ENCODE results near the gene MCRS1. TPM values are rescaled to one million over a fixed set of nuclear protein-coding genes. Genes with fewer than 3 reads are reported as not detected.
A peak's percentile ranks its signal among the peaks of the same experiment; 100 is the strongest.

MCRS1 gene
- total and polyA plus RNA-seq, 7 experiments from 2014 or later, result 55.5 to 85.2 (median 70.3) TPM

DNA sequence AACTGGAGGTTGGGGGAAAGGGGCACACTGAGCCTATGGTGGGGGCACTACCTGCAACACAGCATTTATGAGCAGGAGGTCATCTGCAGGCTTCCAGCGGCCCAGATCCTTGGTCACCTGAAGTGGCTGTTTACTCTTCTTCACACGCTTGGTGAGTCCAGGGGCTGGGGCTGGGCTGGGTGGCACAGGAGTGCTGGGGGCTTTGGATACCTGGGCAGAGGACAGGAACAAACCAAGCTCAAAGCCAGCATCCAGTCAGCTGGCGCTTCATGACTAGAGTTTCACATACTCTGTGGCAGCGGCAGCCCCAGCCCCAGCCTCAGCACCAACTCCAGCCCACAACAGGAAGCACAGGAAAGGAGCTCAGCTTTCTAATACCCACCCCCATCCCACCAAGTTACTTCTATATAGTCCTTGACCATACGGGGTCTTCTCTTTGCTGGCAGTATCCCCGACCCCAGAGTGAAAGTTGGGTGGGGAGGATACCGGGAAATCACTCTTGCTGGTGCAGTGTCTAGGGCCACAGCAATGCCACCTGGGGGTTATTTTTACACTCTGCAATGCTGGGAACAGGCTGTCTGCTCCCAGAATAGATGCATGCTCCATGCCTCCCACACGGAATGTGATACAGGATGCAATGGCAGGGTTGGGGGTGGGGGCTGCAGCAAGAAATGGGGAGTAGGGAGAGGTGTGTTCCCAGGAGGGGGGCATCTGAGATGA, 3.1 kb downstream of the MCRS1 start:
- DNase-seq, result no peak
- Mint-ChIP-seq H3K27ac (peak overlapping the region in 6 of 9 donors; percentile 28 to 73 (median 46)), H3K27me3 (peaks cover 0 to 3% (median 0%) of the 10 kb centered on the region in 5 donors), H3K36me3 (peaks cover 8 to 27% (median 16%) of the 10 kb centered on the region in 5 donors), H3K4me1 (peaks cover 31 to 63% (median 53%) of the 10 kb centered on the region in 7 donors), H3K9me3 (no peaks in the 10 kb centered on the region), H3K4me3 (peak overlapping the region; percentile 21 to 94 (median 42))
- ATAC-seq, result no peak
- intact Hi-C loops (cut with micrococcal nuclease), result loop anchor here (1.0 to 5.0 kb wide), 6 partner anchors 12 to 547 kb away; partner anchors contain the start of genes BCDIN3D (in 1 of the 2), COX14 (in 1 of the 2), FMNL3 (in 1 of the 2) and SPATS2 (in 1 of the 2)
- Histone ChIP-seq H3K4me1 (ENCODE audit: control insufficient read depth in 2 of 2, insufficient read depth in 2 of 2, low read length in 2 of 2) (peaks cover 33 to 42% of the 10 kb centered on the region in 2 donors), H3K36me3 (ENCODE audit: control insufficient read depth in 2 of 3, insufficient read depth in 3 of 3, low read length in 3 of 3) (peaks cover 16 to 60% (median 38%) of the 10 kb centered on the region in 3 experiments), H3K27me3 (ENCODE audit: control insufficient read depth in 2 of 2, insufficient read depth in 2 of 2, low read length in 2 of 2) (no peaks in the 10 kb centered on the region), H3K27ac (ENCODE audit: low read depth, low read length) (no peak overlapping the region), H3K4me3 (ENCODE audit: low read length) (no peak overlapping the region), H3K9me3 (ENCODE audit: control insufficient read depth in 2 of 3, low read length in 3 of 3) (no peaks in the 10 kb centered on the region)
- ChIA-PET POLR2A (interaction anchor here (0.6 kb wide), 1 partner anchor 27 kb away, joined by 3 read pairs; no protein-coding TSS in a partner anchor), CTCF (interaction anchor here (0.8 to 1.2 kb wide), 2 partner anchors 25 to 58 kb away, joined by 3 to 5 read pairs; partner anchors contain the start of gene PRPF40B)

DNA sequence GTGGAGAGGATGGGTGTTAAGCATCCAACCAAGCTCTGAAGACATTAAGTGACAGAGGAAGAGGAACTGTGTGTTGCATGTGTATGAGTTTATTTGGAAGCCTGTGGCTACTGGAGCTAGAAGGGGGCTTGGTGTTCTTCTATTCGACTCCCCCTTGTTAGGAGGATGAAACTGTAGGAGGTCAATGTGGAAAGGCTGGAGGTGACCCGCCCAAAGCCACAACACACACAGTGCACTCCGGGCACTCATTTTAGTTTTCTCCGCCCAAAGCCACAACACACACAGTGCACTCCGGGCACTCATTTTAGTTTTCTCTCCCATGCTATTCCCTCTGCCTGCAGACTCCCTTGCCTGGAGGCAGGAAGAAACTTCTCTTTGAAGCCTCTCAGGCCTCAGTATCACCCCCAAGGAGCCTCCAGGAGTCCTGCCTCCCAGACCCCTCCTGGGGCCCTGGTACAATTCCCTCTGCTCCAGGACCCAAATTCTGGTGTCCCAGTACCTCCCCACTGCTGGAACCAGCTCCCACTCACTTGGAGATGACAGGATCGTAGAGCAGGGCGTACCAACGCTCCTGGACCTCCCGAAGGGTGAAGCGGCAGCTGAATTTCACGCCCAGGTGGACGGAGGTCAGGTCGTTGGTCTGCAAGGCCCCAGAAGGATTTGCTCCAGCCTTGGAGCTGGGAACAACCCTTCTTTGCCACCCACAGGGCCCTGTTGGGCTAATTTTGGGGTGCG, 3.8 kb downstream of the MCRS1 start:
- Mint-ChIP-seq H3K27me3 (peaks cover 0 to 3% (median 0%) of the 10 kb centered on the region in 5 donors), H3K27ac (peak overlapping the region in 7 of 9 donors; percentile 8 to 69 (median 58)), H3K9me3 (no peaks in the 10 kb centered on the region), H3K36me3 (peaks cover 8 to 31% (median 16%) of the 10 kb centered on the region in 5 donors), H3K4me3 (peak overlapping the region in 6 of 10 donors; percentile 23 to 94 (median 43)), H3K4me1 (peaks cover 31 to 63% (median 53%) of the 10 kb centered on the region in 7 donors)
- intact Hi-C loops (cut with micrococcal nuclease), result no loop called here
- no peaks in the 10 kb centered on the region for H3K9me3 ChIP-seq (ENCODE audit: control insufficient read depth in 2 of 3, low read length in 3 of 3)
- CTCF ChIA-PET, result interaction anchor here (1.2 kb wide), 1 partner anchor 25 kb away, joined by 5 read pairs; no protein-coding TSS in a partner anchor
- peaks cover 16 to 68% (median 42%) of the 10 kb centered on the region in 3 experiments for H3K36me3 ChIP-seq (ENCODE audit: control insufficient read depth in 2 of 3, insufficient read depth in 3 of 3, low read length in 3 of 3)
- peaks cover 33 to 42% of the 10 kb centered on the region in 2 donors for H3K4me1 ChIP-seq (ENCODE audit: control insufficient read depth in 2 of 2, insufficient read depth in 2 of 2, low read length in 2 of 2)
- DNase-seq (no peak), ATAC-seq (no peak)
- POLR2A ChIA-PET, result interaction anchor here (0.9 to 1.0 kb wide), 3 partner anchors 24 to 241 kb away, joined by 3 to 4 read pairs (median 3); partner anchors contain the start of genes SPATS2 and TROAP
- H3K27me3 ChIP-seq (ENCODE audit: control insufficient read depth in 2 of 2, insufficient read depth in 2 of 2, low read length in 2 of 2), result no peaks in the 10 kb centered on the region
- H3K4me3 ChIP-seq (ENCODE audit: low read length), result no peak overlapping the region
- H3K27ac ChIP-seq (ENCODE audit: low read depth, low read length), result no peak overlapping the region

DNA sequence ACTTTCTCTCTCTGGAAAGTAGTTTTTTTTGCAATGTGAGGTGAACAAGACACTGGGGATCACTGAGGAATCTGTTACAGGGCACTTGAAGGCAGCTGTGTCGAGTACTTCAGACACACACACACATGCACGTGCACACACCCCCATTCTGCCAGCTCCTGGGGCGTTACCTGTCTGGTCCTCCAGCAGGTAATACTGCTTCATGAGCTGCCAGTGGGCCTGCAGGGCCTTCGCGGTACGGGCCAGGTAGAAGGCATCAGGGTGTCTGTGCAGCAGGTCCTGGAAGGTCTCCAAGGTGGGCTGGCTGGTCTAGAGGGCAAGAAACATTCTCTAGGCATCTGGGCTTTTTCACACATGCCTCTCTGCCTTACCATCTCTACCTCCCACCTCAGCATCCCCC, 5.1 kb downstream of the MCRS1 start:
- H3K36me3 ChIP-seq (ENCODE audit: control insufficient read depth in 2 of 3, insufficient read depth in 3 of 3, low read length in 3 of 3), result peaks cover 22 to 73% (median 42%) of the 10 kb centered on the region in 3 experiments
- intact Hi-C loops (cut with micrococcal nuclease), result no loop called here
- H3K4me3 Mint-ChIP-seq, result no peak overlapping the region
- peaks cover 28 to 37% of the 10 kb centered on the region in 2 donors for H3K4me1 ChIP-seq (ENCODE audit: control insufficient read depth in 2 of 2, insufficient read depth in 2 of 2, low read length in 2 of 2)
- peaks cover 8 to 38% (median 14%) of the 10 kb centered on the region in 5 donors for H3K36me3 Mint-ChIP-seq
- DNase-seq, result no peak
- H3K4me3 ChIP-seq (ENCODE audit: low read length), result no peak overlapping the region
- peaks cover 0 to 2% (median 0%) of the 10 kb centered on the region in 5 donors for H3K27me3 Mint-ChIP-seq
- H3K27ac ChIP-seq (ENCODE audit: low read depth, low read length), result no peak overlapping the region
- no peaks in the 10 kb centered on the region for H3K27me3 ChIP-seq (ENCODE audit: control insufficient read depth in 2 of 2, insufficient read depth in 2 of 2, low read length in 2 of 2)
- no peaks in the 10 kb centered on the region for H3K9me3 Mint-ChIP-seq
- peak overlapping the region in 1 of 9 donors; percentile 59 for H3K27ac Mint-ChIP-seq
- H3K4me1 Mint-ChIP-seq, result peaks cover 25 to 52% (median 42%) of the 10 kb centered on the region in 7 donors
- CTCF ChIA-PET, result no interaction called here
- no peaks in the 10 kb centered on the region for H3K9me3 ChIP-seq (ENCODE audit: control insufficient read depth in 2 of 3, low read length in 3 of 3)
- POLR2A ChIA-PET, result interaction anchor here (1.2 to 1.5 kb wide), 2 partner anchors 8 to 9 kb away, joined by 3 to 8 read pairs; no protein-coding TSS in a partner anchor
- ATAC-seq, result no peak

GRCh38 chr12:49562233-49562632, 5.7 kb downstream of the MCRS1 start:
- no peaks in the 10 kb centered on the region for H3K9me3 ChIP-seq (ENCODE audit: control insufficient read depth in 2 of 3, low read length in 3 of 3)
- Mint-ChIP-seq H3K4me3 (peak overlapping the region in 1 of 10 donors; percentile 2), H3K4me1 (peaks cover 20 to 46% (median 36%) of the 10 kb centered on the region in 7 donors), H3K27ac (peak overlapping the region in 2 of 9 donors; percentile 8 to 32), H3K9me3 (no peaks in the 10 kb centered on the region), H3K36me3 (peaks cover 8 to 38% (median 14%) of the 10 kb centered on the region in 5 donors), H3K27me3 (no peaks in the 10 kb centered on the region)
- POLR2A ChIA-PET, result interaction anchor here (1.2 to 1.5 kb wide), 2 partner anchors 8 to 9 kb away, joined by 3 to 8 read pairs; no protein-coding TSS in a partner anchor
- intact Hi-C loops (cut with micrococcal nuclease), result no loop called here
- no peak for ATAC-seq
- no peak for DNase-seq
- no peak overlapping the region for H3K4me3 ChIP-seq (ENCODE audit: low read length)
- peaks cover 22 to 78% (median 42%) of the 10 kb centered on the region in 3 experiments for H3K36me3 ChIP-seq (ENCODE audit: control insufficient read depth in 2 of 3, insufficient read depth in 3 of 3, low read length in 3 of 3)
- no peaks in the 10 kb centered on the region for H3K27me3 ChIP-seq (ENCODE audit: control insufficient read depth in 2 of 2, insufficient read depth in 2 of 2, low read length in 2 of 2)
- no peak overlapping the region for H3K27ac ChIP-seq (ENCODE audit: low read depth, low read length)
- H3K4me1 ChIP-seq (ENCODE audit: control insufficient read depth in 2 of 2, insufficient read depth in 2 of 2, low read length in 2 of 2), result peaks cover 26 to 35% of the 10 kb centered on the region in 2 donors
- CTCF ChIA-PET, result interaction anchor here (0.6 kb wide), 1 partner anchor 204 kb away, joined by 3 read pairs; no protein-coding TSS in a partner anchor

GRCh38 chr12:49560695-49561094, 7.2 kb downstream of the MCRS1 start:
- Mint-ChIP-seq H3K27me3 (no peaks in the 10 kb centered on the region), H3K4me1 (peaks cover 21 to 30% (median 25%) of the 10 kb centered on the region in 7 donors), H3K9me3 (no peaks in the 10 kb centered on the region), H3K4me3 (peak overlapping the region in 1 of 10 donors; percentile 4), H3K36me3 (peaks cover 11 to 38% (median 14%) of the 10 kb centered on the region in 5 donors), H3K27ac (no peak overlapping the region)
- Histone ChIP-seq H3K4me3 (ENCODE audit: low read length) (no peak overlapping the region), H3K4me1 (ENCODE audit: control insufficient read depth in 2 of 2, insufficient read depth in 2 of 2, low read length in 2 of 2) (peaks cover 16 to 19% of the 10 kb centered on the region in 2 donors), H3K36me3 (ENCODE audit: control insufficient read depth in 2 of 3, insufficient read depth in 3 of 3, low read length in 3 of 3) (peaks cover 22 to 93% (median 42%) of the 10 kb centered on the region in 3 experiments), H3K9me3 (ENCODE audit: control insufficient read depth in 2 of 3, low read length in 3 of 3) (no peaks in the 10 kb centered on the region), H3K27me3 (ENCODE audit: control insufficient read depth in 2 of 2, insufficient read depth in 2 of 2, low read length in 2 of 2) (no peaks in the 10 kb centered on the region), H3K27ac (ENCODE audit: low read depth, low read length) (no peak overlapping the region)
- ChIA-PET POLR2A (no interaction called here), CTCF (interaction anchor here (1.4 kb wide), 1 partner anchor 47 kb away, joined by 5 read pairs; no protein-coding TSS in a partner anchor)
- ATAC-seq (no peak), DNase-seq (no peak)
- intact Hi-C loops (cut with micrococcal nuclease), result no loop called here
